ENCODE results near the gene HSPA4L. TPM values are rescaled to one million over a fixed set of nuclear protein-coding genes. Genes with fewer than 3 reads are reported as not detected.

The HSPA4L gene
- total RNA-seq, 1 experiment from 2014 or later = 68.9 TPM

DNA sequence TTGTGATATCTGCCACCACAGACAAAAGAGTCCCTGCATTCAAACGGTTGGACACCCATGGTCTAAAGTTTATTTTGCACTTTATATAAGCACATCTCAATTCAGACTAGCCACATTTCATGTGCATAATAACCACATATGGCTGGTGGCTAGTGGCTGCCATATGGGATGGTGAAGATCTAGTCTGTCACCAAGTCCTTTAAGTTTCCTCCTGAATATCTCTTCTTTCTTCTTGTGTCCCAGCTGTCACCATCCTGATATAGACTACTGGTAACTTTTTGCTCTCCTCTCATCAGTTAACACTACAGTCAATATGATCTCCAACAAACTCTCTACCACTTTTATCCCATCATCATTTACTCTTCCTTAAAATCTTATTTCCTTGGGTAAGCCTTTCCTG is 9.3 kb downstream of the HSPA4L start:
- ChIA-PET CTCF (no interaction called here), POLR2A (interaction anchor here (0.7 kb wide), 1 partner anchor 9 kb away, joined by 3 read pairs; the partner anchor contains the start of gene HSPA4L)
- no peak for DNase-seq (ENCODE audit: unreplicated experiment)
- Mint-ChIP-seq H3K27ac (ENCODE audit: low read depth, unreplicated experiment) (no peak overlapping the region), H3K9me3 (ENCODE audit: unreplicated experiment) (no peaks in the 10 kb centered on the region), H3K36me3 (ENCODE audit: insufficient read depth, unreplicated experiment) (peaks cover 17% of the 10 kb centered on the region), H3K4me1 (ENCODE audit: insufficient read depth, unreplicated experiment) (peaks cover 24% of the 10 kb centered on the region), H3K27me3 (ENCODE audit: insufficient read depth, unreplicated experiment) (no peaks in the 10 kb centered on the region), H3K4me3 (ENCODE audit: unreplicated experiment) (no peak overlapping the region)
- no peak for TF ChIP-seq CTCF (IDR thresholded peaks at IDR 0.05; ENCODE audit: unreplicated experiment)
- BruUV-seq (replicated peaks) = no TSS peak
- intact Hi-C loops (cut with micrococcal nuclease) = no loop called here

DNA sequence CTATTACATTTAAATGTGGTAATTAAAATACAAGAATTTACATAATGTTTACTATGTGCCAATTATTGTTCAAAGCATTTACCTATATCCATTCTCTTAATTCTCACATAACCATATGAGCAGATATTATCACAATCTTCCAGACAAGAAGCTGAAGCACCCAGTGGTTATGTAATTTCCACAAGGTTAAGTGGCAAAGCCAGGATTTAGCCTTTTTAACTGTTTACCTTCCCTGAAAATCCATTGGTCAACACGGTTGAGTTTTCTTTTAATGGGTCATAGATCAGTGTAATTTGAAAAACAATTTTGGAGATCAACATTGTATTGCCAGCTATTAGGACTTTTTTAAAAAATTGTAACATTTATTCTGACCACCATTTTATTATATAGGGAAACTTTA is 11.4 kb downstream of the HSPA4L start:
- intact Hi-C loops (cut with micrococcal nuclease) = no loop called here
- ChIA-PET POLR2A (interaction anchor here (1.1 to 1.4 kb wide), 2 partner anchors 9 to 12 kb away, joined by 3 to 6 read pairs; no protein-coding TSS in a partner anchor), CTCF (no interaction called here)
- no peaks in the 10 kb centered on the region for H3K27me3 Mint-ChIP-seq (ENCODE audit: insufficient read depth, unreplicated experiment)
- no peak overlapping the region for H3K4me3 Mint-ChIP-seq (ENCODE audit: unreplicated experiment)
- H3K9me3 Mint-ChIP-seq (ENCODE audit: unreplicated experiment) = no peaks in the 10 kb centered on the region
- no peak overlapping the region for H3K27ac Mint-ChIP-seq (ENCODE audit: low read depth, unreplicated experiment)
- BruUV-seq (replicated peaks) = no TSS peak
- H3K36me3 Mint-ChIP-seq (ENCODE audit: insufficient read depth, unreplicated experiment) = peaks cover 29% of the 10 kb centered on the region
- H3K4me1 Mint-ChIP-seq (ENCODE audit: insufficient read depth, unreplicated experiment) = peaks cover 21% of the 10 kb centered on the region
- DNase-seq (ENCODE audit: unreplicated experiment) = no peak
- no peak for TF ChIP-seq CTCF (IDR thresholded peaks at IDR 0.05; ENCODE audit: unreplicated experiment)

GRCh38 chr4:127799711-127800110 is 17.6 kb downstream of the HSPA4L start:
- intact Hi-C loops (cut with micrococcal nuclease) = no loop called here
- Mint-ChIP-seq H3K27me3 (ENCODE audit: insufficient read depth, unreplicated experiment) (no peaks in the 10 kb centered on the region), H3K4me3 (ENCODE audit: unreplicated experiment) (no peak overlapping the region), H3K27ac (ENCODE audit: low read depth, unreplicated experiment) (no peak overlapping the region), H3K36me3 (ENCODE audit: insufficient read depth, unreplicated experiment) (peaks cover 68% of the 10 kb centered on the region), H3K9me3 (ENCODE audit: unreplicated experiment) (no peaks in the 10 kb centered on the region), H3K4me1 (ENCODE audit: insufficient read depth, unreplicated experiment) (no peaks in the 10 kb centered on the region)
- ChIA-PET CTCF (interaction anchor here (0.8 kb wide), 1 partner anchor 19 kb away, joined by 6 read pairs; no protein-coding TSS in a partner anchor), POLR2A (interaction anchor here (3.8 kb wide), 1 partner anchor 16 kb away, joined by 25 read pairs; no protein-coding TSS in a partner anchor)
- BruUV-seq (replicated peaks) = no TSS peak
- TF ChIP-seq CTCF (IDR thresholded peaks at IDR 0.05; ENCODE audit: unreplicated experiment) = no peak
- DNase-seq (ENCODE audit: unreplicated experiment) = no peak

DNA sequence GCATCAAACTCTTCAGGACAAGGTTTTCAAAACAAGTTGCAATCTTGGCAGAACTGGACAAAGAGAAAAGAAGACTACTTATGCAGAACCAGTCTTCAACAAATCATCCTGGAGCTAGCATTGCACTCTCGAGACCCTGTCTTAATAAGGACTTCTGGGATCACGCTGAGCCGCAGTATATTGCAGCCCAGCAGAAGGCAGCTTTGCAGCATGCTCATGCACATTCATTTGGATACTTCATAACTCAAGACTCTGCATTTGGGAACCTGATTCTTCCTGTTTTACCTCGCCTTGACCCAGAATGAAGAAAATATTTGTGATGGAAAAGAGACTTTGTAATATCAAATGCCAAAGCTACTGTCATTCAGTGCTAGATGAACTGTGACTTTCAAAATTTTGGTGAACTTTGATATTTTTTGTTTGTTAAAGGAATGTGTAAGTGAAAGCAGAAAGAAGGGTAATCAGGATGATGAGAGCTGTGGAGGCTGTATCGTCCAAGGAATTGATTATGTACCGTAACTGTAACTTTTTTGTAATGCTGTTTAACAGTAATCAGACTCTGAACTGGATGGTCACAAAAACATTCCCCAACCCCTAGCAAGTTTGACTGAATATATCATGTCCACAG is 27.2 kb downstream of the HSPA4L start:
- H3K36me3 Mint-ChIP-seq (ENCODE audit: insufficient read depth, unreplicated experiment) = peaks cover 87% of the 10 kb centered on the region
- no peak overlapping the region for H3K27ac Mint-ChIP-seq (ENCODE audit: low read depth, unreplicated experiment)
- no peaks in the 10 kb centered on the region for H3K27me3 Mint-ChIP-seq (ENCODE audit: insufficient read depth, unreplicated experiment)
- TF ChIP-seq CTCF (IDR thresholded peaks at IDR 0.05; ENCODE audit: unreplicated experiment) = no peak
- ChIA-PET CTCF (no interaction called here), POLR2A (interaction anchor here (1.2 kb wide), 1 partner anchor 156 kb away, joined by 3 read pairs; the partner anchor contains the start of genes ABHD18 and MFSD8)
- no peak overlapping the region for H3K4me3 Mint-ChIP-seq (ENCODE audit: unreplicated experiment)
- H3K9me3 Mint-ChIP-seq (ENCODE audit: unreplicated experiment) = no peaks in the 10 kb centered on the region
- BruUV-seq (replicated peaks) = no TSS peak
- no peaks in the 10 kb centered on the region for H3K4me1 Mint-ChIP-seq (ENCODE audit: insufficient read depth, unreplicated experiment)
- intact Hi-C loops (cut with micrococcal nuclease) = no loop called here
- DNase-seq (ENCODE audit: unreplicated experiment) = no peak
